Measurements from ENCODE around the gene IL5RA.

The IL5RA gene

DNA sequence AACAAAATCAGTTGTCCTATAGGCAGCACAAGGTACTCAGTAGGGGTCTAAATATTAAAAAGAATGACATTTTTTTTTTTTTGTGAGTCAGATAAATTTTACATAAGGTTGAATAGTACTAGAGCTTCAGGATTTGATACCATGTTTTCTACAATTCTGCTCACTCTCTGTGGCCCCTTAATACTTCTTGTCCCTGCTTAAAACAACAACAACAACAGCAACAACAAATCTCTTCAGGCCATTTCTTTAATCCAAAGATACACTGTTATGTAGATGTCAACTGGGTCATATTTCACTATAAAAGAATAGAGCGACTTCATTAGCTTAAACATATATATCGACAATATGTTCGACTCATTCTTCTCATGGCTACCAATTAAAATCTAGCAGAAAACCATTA, 3.0 kb downstream of the IL5RA start:
- DNase-seq (ENCODE audit: low read depth) = no peak

DNA sequence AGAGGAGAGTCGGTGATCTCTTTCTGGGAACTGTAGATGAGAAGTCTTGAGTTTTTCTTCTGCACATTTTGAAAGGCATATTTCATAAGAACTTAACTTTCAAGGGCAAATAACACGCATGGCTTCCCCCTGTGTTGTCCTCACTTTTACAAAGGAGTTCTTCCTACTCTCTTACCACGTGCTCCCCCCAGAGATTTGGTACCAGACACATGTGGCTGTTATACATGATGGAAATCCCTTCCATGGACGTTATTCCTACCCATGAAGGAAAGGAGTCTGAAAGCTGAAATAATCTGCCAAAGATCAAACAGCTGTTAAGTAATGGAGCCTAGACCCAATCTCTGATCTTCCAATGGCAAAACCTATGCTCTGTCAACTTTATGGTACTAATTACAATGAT, 4.4 kb downstream of the IL5RA start:
- DNase-seq (ENCODE audit: low read depth) = no peak

DNA sequence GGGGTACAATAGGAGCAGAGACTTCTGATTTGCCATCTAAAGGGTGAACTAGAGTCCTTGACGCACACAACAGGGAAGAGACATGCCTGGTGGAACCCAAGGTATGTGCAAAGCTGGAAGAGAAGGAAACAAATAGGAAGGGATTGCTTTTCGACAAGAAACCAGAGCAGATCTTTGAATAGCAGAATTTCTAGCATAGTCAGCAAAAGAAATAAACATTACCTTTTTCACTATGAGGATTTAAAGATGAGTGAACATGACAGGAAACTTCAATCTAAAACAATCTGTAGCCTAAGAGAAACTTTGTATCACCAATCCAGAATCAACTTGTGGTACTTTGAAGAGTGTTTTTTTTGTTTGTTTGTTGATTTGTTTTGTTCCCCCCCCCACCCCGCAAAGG, 4.9 kb downstream of the IL5RA start:
- DNase-seq (ENCODE audit: low read depth) = no peak

DNA sequence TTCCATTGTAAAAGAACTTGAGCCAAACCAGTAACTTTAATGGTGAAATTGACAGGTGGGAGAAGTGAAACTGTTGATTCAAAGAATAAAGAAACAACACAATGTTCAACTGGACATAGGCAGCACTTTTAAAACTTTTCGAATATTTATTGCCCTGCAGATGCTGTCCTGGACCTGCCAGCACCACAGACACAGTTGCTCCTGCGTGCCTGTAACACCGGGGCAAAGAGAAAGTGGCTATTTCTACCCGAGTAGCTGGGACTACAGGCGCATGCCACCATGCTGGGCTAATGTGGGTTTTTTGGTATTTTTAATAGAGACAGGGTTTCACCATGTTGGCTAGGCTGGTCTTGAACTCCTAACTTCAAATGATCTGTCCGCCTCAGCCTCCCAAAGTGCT, 7.4 kb downstream of the IL5RA start:
- no peak for DNase-seq (ENCODE audit: low read depth)

DNA sequence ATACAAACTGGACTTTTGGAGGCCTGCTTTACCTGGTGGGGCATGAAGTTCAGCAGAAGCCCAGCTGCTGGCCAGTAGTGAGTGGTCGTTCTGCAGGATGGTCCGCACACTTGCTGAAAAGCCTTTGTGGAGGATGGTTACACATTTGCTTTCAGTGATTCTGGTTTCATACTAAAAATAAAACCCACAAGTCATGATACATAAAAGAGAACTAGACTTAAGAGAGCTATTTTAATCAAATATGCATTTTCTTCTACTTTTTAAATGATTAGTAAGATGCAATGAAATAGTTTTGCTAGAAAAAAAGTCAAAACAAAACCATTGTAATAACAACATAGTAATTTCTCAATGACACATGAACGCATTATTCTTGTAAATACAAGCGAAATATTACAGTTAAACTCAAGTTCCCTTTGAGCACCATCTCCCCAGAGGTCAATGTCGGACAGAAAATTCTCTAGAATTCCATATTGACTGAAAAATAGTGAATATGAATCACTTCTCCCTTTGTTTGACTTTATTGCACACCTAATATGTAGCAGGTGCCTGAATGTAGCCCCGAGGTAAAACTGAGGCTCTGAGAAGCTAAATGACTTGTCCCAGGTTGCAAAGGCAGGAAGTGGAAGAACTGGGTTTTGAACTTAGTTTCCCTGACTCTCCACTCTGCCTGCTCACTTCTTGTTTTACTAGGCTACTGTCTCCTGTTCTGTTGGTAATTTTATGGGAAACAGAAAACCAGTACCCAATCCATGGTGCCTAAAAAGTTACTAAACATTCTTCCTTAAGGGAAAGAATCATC, 8.3 kb downstream of the IL5RA start:
- DNase-seq (ENCODE audit: low read depth) = no peak

DNA sequence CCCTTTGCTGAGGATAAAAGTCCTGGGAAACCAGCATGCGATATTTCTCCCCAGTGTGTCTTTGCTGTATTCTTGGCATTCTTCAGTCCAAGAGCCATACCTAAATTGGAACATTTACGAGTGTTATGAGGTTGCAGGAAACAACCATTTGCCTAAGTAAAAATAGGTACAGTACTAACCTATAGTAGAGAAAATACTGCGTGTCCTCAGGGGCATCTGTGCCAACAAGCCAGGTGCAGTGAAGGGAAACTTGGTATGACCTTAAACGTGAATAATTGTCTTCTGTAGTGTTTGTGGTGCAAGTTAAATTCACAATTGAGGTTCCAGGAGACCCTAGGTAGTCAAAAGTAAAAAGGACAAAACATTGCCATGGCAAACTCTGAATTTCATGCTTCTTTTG, 12.2 kb downstream of the IL5RA start:
- no peak for DNase-seq (ENCODE audit: low read depth)

DNA sequence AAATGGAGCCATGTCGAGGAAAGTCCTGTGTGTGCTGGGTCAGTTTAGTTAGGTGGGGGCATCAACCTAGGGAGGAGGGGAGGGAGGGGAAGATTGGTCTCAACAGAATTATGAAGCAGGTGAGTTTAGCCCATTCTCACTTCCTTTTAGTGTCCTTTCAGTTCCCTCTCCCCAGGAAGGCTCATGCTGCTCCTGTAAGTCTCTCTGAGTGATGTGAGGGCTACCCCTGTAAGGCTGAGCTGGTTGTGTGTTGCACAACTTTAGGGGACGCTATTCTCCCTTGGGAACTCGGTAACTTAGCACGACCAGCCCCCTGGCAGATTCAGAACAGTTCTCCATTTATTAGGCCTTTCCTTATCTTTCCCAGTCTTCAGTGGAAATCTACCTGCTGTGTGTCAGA, 21.2 kb downstream of the IL5RA start:
- DNase-seq (ENCODE audit: low read depth) = no peak

DNA sequence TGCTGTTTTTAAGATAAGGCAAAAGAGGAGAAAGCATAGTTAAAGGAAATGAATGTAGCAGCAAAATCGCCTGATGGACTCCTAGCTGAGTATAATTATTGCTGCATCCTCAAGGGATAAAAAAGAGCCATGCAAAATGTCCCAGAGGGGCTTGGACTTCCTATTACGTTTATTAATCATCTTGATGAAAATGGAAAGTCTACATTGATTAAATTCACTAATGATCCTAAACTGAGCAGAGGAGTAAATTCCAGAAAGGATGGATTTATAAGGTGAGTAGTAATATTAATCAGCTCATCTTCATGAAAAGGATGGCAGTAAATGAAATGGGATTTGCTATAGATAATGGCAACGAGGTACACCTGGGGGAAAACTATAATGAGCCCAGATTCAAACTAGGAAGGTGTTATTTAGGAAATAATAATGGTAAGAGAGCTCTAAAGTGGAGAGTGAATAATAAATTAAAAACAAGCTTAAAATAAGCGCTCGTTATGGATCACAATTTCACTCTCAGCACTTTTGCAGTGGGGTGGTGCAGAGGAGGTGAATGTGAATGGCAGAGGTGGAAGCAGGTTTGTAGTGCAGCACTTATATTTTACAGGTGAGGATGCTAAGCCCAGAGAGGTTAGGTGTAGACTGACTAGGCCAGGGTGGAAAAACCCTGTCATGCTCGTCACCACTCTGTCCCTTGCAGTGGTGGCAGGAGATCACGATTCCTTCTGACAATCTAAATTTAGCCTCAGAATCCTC, 22.3 kb downstream of the IL5RA start:
- no peak for DNase-seq (ENCODE audit: low read depth)

DNA sequence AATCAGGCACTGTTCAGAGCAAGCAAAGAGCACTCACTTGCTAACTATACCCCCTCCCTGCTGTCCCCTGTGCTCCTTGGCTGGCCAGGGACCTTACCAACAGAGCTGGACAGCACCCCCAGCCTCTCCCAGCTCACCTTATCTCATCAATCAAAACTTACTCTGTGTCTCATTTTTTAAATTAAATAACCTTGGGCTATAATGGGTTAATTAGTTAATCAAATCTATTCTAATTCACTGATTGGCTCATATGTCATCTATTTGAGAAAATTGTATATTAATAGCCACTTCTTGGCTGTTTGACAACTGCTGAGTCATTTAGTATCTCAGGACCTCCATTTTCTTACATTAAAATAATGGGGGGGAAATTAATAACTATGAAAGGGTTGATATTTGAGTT, 22.9 kb downstream of the IL5RA start:
- no peak for DNase-seq (ENCODE audit: low read depth)

DNA sequence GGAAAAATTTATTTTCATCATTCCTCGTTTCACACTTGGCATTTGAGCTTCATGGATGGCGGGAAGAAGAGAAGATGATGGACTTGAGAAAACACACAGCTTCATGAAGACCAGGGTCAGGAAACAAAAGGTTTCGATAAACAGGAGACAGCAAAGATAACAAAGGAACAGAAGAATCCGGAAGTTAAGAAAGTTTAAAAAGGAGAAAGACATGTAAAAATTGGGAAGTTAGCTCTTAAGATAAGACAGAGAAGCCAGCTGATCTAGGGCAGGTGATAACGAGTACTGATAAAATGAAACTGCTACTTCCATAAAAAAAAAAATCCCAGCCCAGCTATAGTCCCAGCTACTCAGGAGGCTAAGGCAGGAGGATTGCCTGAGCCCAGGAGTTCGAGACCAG, 23.9 kb downstream of the IL5RA start:
- no peak for DNase-seq (ENCODE audit: low read depth)

DNA sequence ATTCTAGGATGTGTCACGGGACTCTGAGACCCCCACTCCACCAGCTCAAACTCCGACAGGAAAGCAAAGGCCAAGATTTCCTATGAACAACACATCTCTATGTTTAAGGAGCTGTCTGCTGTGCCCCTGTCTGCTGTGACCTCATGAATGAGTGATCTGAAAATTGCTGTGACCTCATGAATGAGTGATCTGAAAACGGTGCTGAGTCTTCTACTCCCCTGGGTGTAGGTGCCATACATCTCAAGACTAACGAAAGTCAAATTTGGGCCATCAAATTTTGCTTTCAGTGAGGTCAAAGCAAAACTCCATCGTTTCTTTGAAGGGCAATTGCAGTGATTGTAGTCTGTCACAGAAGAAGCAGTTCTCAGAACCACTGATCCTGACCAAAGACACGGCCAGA, 24.4 kb downstream of the IL5RA start:
- DNase-seq (ENCODE audit: low read depth) = no peak

DNA sequence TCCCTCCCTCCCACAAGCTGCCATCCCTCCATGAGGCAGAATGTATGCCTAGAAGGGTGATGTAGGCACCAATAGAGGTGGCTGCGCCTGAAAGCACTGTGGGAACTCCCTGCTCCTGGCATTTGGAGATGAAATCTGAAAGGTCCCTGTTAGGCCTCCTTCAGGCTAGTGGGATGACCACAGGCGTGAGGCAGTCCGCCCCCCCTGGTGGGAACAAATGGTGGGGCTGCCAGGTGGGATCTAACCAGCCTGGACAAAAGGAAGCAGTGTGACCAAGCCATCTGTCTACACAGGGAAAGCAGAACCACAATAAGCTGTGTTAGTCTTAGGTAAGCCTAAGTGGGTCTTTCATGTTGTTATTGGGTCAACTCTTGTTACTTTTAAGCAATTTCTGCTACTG, 25.3 kb downstream of the IL5RA start:
- no peak for DNase-seq (ENCODE audit: low read depth)

DNA sequence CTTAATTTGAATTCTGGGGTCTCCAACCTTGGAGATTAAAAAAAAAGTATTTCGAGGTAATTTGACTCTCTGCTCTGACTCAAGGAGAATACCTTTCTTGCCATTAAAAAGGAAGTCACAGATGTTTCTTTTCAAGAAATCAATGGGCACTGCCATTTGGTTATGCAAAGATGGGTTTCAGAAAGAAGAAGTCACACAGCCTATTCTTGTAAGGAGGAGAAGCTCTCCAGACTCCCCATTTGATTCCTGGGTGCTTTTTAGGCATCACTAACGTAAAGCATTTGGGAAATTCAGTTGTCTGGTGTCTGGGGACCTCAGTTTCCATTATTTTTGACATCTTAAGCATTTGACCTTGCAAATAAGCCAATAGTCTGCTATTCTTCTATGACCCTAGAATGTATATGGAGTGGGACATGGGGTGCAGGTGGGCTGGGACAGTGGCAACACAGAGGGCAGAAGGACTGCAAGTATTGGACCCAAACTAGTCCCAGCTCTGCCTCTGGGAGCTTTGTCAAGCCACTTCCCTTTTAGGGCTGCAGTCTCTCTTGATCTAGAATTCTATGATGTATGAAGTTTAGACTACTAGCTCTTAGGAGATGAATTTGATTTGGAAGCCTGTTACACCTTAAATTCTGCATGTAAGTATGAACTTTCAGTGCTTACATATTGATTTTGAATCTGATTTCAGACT, 27.8 kb downstream of the IL5RA start:
- DNase-seq (ENCODE audit: low read depth) = no peak

DNA sequence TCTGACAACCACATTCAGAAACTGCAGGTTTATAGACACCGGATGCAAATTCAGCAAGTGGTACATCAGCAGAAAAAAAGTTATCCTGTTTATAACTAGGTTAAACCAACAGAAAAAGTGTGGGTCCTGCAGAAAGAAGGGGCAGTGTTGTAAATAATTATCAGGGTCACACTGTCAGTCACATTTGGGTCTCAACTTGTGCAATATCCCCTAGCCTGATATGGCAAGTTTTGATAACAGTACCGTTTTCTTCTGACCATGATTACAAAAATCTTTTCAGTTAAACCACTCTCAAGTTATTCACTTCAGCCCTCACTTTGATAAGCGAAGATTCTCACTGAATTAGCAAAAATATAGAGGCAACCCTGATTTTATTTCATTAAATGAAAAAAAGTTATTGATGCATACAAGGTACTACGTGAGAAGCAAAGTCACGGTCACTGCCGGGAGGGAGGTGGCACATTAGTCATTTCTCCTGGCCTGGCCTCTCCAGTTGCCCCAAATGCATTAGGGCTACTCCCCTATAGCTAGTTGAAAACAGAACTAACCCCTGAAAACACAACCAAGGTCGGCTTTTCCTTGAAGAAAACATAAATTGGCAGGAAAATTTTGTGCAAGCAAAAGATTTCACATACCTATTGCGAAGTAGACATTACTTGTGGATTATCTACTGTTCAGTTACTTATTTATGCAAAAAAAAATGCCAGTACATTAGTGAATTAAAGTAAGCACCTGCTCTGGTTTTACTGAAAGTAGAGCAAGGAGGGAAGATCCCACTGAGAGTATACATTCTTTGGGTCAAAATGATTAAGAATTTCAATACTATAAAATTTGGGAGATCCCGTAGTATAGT, 28.6 kb downstream of the IL5RA start:
- no peak for DNase-seq (ENCODE audit: low read depth)

DNA sequence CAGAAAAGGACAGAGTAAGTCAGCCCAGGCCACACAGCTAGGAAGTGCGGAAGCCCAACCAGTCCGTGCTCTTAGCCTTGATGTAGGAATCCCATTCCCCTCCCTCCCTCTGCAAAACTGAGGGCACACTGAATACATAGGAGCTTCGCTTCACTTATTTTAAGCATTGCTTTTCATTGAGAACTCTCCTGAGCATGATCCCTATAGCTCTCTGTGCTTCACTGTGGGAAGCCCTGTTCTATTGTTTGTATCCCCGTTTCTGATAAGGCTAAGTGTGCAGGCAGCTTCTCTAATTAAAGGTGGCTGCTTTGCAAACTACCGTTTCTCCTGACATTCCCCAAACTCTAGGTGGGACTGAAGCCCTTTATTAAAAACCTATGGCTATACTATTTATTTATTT, 29.9 kb downstream of the IL5RA start:
- DNase-seq (ENCODE audit: low read depth) = no peak

DNA sequence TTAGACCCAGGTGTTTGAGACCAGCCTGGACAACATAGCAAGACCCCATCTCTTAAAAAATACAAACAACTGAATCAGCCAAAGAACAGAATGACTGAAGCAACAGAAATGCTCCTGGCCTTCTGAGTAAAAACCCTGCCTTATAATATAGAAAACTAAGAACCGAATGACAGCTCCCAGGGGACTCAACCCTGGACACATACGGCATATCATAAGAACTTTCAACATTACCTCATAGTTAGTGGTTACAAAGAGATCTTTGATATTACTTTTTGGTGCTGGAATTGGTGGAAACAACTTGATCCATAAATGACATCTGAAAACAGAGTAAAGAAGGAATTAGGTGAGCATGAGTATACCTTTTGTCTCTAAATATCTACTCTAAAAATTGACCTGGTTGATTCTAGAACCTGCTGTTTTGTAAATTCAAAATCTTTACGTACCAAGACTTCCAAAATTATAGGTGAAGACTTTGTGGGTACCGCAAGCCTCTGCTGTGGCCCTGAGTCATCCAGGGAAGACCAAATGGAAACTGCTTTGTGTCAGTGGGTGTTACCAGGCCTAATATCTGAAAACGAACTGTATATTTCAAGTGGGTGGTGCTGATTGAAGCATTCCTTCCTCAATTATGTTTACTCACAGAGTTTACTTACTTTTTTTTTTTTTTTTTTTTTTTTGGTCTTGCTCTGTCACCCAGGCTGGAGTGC, 35.5 kb downstream of the IL5RA start:
- no peak for DNase-seq (ENCODE audit: low read depth)

DNA sequence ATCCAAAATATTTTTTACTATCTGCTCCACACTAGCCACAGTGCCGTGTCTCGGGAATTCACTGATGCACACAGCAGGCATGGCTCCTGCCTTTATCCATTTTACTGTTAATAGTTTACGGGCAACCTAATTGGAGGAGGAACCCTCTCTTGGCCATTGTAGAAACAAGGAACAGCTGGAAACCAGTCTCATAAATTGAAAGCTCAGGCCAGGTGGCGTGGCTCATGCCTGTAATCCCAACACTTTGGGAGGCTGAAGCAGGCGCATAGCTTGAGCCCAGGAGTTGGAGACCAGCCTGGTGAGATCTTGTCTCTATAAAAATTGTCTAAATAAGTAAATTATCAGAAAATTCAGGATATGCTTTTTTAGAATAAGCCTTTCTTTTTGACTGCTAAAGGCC, 39.0 kb downstream of the IL5RA start:
- DNase-seq (ENCODE audit: low read depth) = no peak

DNA sequence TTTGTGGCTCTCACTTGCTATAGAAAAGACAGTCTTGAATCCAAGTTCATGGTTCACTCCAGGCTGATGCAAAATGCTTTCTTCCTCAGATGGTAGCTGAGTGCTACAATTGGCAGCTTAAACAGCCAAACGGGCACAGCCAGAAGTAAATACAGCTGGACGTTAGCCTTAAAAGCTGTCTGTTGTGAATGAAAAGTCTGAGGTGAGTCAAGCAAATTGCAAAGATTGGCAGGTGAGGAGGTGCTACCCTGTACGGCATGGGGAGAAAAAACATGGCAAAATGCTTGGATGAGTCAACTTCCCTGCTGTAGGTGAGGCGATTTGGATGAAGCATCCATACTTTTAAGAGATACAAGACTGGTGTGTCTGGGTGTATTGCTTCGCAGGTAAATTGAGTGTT, 40.5 kb downstream of the IL5RA start:
- no peak for DNase-seq (ENCODE audit: low read depth)

DNA sequence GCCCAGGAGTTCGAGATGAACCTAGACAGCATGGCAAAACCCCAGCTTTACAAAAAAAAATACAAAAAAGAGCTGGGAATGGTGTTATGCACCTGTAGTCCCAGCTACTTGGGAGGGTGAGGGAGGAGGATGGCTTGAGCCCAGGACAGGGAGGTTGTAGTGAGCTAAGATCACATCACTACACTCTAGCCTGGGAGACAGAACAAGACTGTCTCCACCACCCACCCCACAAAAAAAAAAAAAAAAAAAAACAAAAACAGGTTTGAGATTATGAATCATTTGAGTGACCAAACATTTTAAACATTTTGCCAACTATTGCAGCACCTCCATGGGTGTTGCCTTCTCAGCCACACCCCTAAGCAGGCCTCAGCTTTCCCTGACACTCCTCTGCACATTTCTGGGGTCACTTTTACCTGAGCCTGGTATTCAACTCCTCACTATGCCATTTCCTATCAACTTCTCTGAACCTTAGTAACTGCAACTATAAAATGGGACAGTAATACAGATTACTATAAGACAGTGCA, 41.8 kb downstream of the IL5RA start:
- DNase-seq (ENCODE audit: low read depth) = no peak

DNA sequence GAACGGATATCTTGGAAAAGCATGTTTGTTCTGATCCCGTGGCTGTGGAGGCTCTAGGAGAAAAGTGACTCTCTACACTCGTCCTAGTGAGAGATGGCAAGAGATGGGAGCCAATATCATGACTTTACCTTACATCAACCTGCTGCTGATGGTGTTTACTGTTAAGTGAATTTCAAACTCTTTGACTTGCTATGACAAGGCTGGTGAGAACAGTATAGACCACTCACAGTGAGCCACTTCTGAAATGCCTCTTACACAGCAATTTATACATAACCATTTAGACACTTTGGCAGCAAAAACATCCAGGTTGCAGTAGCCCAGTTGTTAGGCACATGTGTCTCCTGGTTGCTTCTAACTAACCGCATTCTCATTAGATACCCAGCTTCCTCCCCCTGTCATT, 43.3 kb downstream of the IL5RA start:
- DNase-seq (ENCODE audit: low read depth) = no peak

DNA sequence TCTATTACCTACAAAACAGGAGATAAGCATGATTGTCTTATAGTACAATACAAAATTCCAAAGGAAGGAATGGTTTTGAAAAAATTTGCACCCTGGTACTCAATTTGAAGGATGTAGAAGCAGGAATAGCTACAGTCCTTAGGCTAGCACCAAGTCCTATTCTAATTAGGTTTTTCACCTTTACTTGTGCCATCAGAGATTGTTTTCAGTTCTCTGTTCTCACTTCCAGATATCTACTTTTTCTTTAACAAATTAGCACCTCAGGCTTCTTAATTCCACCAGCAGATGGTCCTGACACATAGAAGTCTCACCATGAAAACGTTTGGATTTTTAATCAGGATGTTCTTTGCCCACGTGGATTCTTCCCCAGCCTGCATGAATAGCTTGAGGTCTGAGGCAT, 43.8 kb downstream of the IL5RA start:
- DNase-seq (ENCODE audit: low read depth) = no peak
